HCT116 (cell line): ENCODE measurements around the gene MICAL3.

Experiments used
- CTCF ChIP-seq, 3 experiments: fragments of 200-600 bp in 1 of 3; sonication (generic) in 1 of 3; IDR thresholded peaks in 2 of 3; conservative IDR thresholded peaks in 1 of 3; 2 replicates each; pipeline ENCODE4 v1.5.1; 2012 to 2017; ENCODE audit warnings: low read depth in 2 of 3, low read length in 2 of 3, antibody characterized with exemption in 1 of 3, borderline replicate concordance in 1 of 3, control low read depth in 1 of 3, mild to moderate bottlenecking in 1 of 3, mixed read lengths in 1 of 3, mixed run types in 1 of 3, moderate library complexity in 1 of 3; ENCODE audit not compliant: insufficient read depth in 1 of 3
- ELF1 ChIP-seq: IDR thresholded peaks from 2 replicates; pipeline ENCODE4 v1.6.1; 2012; ENCODE audit warnings: low read depth, borderline replicate concordance
- EZH2 ChIP-seq: fragments of 200-600 bp; sonication (generic); IDR thresholded peaks from 2 replicates; pipeline ENCODE4 v1.6.1; 2017; ENCODE audit warnings: antibody characterized with exemption, mixed run types
- POLR2A ChIP-seq: IDR thresholded peaks from 2 replicates; pipeline ENCODE4 v1.7.0; 2011; ENCODE audit warnings: borderline replicate concordance; ENCODE audit not compliant: insufficient read depth, insufficient read length; ENCODE audit errors: extremely low read depth
- RAD21 ChIP-seq: IDR thresholded peaks from 2 replicates; pipeline ENCODE4 v1.6.1; 2012; ENCODE audit warnings: low read depth, mild to moderate bottlenecking
- SIN3A ChIP-seq: IDR thresholded peaks from 2 replicates; pipeline ENCODE4 v1.6.1; 2012; ENCODE audit warnings: low read depth
- TCF7L2 ChIP-seq: IDR thresholded peaks from 2 replicates; pipeline ENCODE4 v1.7.0; 2011; ENCODE audit warnings: borderline replicate concordance, inconsistent platforms; ENCODE audit not compliant: insufficient read depth, insufficient read length; ENCODE audit errors: extremely low read depth
- ZNF274 ChIP-seq: fragments of 200-500 bp; sonication (Bioruptor generic); IDR thresholded peaks from 2 replicates; pipeline ENCODE4 v1.6.1; 2014; ENCODE audit warnings: mild to moderate bottlenecking, low read depth, low read length, inconsistent platforms
- TF ChIP-seq, protein P1 (sequence below): IDR thresholded peaks from 2 replicates; pipeline ENCODE4 v1.6.1; 2012
- TF ChIP-seq, protein P2 (sequence below): IDR thresholded peaks from 2 replicates; pipeline ENCODE4 v1.6.1; 2012

DNA sequence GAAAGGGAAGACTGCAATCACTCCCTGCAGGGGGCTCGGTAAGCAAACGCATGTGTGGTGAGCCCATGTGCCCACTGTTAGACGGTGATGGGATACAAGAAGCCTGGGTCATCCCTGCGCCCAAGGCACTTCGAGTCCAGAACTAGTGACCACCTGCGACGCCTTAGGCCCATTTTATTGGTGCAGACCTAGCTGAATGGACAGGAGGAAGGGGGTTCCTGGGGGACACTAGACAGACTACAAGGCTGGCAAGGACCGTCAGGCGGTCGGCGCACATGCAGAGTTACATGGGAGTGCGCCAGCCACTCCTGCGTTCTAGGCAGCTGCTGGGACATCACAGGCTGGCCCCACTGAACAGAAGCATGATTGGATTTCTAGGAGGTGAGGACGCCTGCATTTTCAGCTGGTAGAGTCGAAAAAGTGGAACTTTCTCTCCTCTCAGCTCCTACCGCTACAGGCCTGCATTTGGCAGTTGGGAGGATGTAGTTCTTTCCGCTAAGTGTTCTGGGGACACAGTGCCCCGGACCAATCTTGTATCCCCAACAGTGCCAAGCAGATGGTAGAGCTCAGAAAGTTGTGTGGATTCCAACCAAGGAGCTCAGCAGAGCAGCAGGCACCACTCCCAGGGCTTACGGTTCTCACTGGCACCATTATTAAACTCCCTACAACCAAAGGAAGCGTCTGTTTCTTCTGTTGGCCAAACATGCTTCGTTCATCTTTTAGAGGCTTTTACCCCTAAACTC, 285.8 kb downstream of the MICAL3 start:
- TF ChIP-seq, protein P1, sequence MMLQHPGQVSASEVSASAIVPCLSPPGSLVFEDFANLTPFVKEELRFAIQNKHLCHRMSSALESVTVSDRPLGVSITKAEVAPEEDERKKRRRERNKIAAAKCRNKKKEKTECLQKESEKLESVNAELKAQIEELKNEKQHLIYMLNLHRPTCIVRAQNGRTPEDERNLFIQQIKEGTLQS, result no peak
- TF ChIP-seq SIN3A, result no peak
- no peak for TF ChIP-seq TCF7L2
- TF ChIP-seq CTCF (IDR thresholded peaks at IDR 0.05 in 2 of 3, conservative IDR thresholded peaks at IDR 0.05 in 1 of 3; ENCODE audit: borderline replicate concordance in 1 of 3, insufficient read depth in 1 of 3, low read depth in 2 of 3, low read length in 2 of 3), result no peak
- TF ChIP-seq, protein P2, sequence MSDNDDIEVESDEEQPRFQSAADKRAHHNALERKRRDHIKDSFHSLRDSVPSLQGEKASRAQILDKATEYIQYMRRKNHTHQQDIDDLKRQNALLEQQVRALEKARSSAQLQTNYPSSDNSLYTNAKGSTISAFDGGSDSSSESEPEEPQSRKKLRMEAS, result no peak
- TF ChIP-seq POLR2A, result no peak
- TF ChIP-seq RAD21, result no peak
- TF ChIP-seq ELF1, result no peak
- TF ChIP-seq ZNF274, result no peak
- TF ChIP-seq EZH2, result no peak
